Peyer's patch (tissue), 4 donors: ENCODE measurements around the gene NCF2. TPM values are rescaled to one million over a fixed set of nuclear protein-coding genes. Genes with fewer than 3 reads are reported as not detected.

Experiments used
- DNase-seq, 3 donors: peaks; one replicate each; pipeline ENCODE4 v3.0.0-alpha.2; 2017 to 2019
- H3K27ac ChIP-seq, 4 donors: fragments of 200-600 bp; sonication (generic); one replicate each; pipeline ENCODE4 v1.5.1; 2016 to 2019
- H3K27me3 ChIP-seq, 2 donors: fragments of 200-600 bp; sonication (generic); one replicate each; pipeline ENCODE4 v1.5.1; 2019
- H3K36me3 ChIP-seq, 3 donors: fragments of 200-600 bp; sonication (generic); one replicate each; pipeline ENCODE4 v1.5.1; 2016 to 2019
- H3K4me1 ChIP-seq, 4 donors: fragments of 200-600 bp; sonication (generic); one replicate each; pipeline ENCODE4 v1.5.1; 2016 to 2019
- H3K4me3 ChIP-seq, 4 donors: fragments of 200-600 bp; sonication (generic); 1 replicate in 3 of 4; 2 replicates in 1 of 4; pipeline ENCODE4 v1.5.1; 2016 to 2019; ENCODE audit warnings: mild to moderate bottlenecking in 1 of 4
- H3K9me3 ChIP-seq, 4 donors: fragments of 200-600 bp; sonication (generic); one replicate each; pipeline ENCODE4 v1.5.1; 2016 to 2019; ENCODE audit warnings: mild to moderate bottlenecking in 1 of 4
- POLR2A ChIP-seq, 2 donors: fragments of 450-650 bp; IDR thresholded peaks; one replicate each; pipeline ENCODE4 v1.5.1; 2017; ENCODE audit warnings: antibody characterized with exemption in 2 of 2, mild to moderate bottlenecking in 2 of 2, moderate library complexity in 2 of 2
- total RNA-seq, 4 donors: library from RNA; depleted of rRNA; stranded (reverse); fragments of >200 nt; gene quantifications; one replicate each; pipeline ENCODE4 v1.1.0, GENCODE V29; 2016
- TF ChIP-seq, protein P1 (sequence below), 6 experiments: fragments of 450-650 bp in 4 of 6; fragments of 200-600 bp in 2 of 6; sonication (generic) in 1 of 6; IDR thresholded peaks; one replicate each; pipeline ENCODE4 v1.5.1; 2017 to 2019; ENCODE audit warnings: antibody characterized with exemption in 6 of 6, mild to moderate bottlenecking in 3 of 6, moderate library complexity in 1 of 6

NCF2 gene
- total RNA-seq, 4 donors from 2014 or later, result 1.6 to 13.2 (median 5.6) TPM

DNA sequence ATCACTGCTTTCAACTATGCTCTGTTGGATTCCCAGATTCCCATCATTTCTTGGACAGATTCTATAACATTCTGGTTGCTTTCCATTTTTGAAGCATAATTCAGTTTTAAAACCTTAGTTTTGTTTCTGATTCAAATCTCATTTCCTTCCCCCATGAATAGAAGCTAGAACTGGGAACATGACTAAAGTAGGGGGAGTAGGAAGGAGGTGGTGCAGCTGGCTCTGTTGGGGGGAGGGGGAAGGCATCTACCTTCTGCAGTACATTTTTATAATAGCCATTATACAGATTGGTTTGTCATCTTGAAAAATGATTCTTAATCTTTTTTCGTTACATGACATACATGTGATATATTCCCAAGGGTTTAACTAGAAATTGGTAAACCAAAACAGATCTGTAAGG lies 69.9 kb downstream of the NCF2 start:
- H3K4me1 ChIP-seq, result no peaks in the 10 kb centered on the region
- no peak overlapping the region for H3K27ac ChIP-seq
- DNase-seq, result no peak
- no peaks in the 10 kb centered on the region for H3K9me3 ChIP-seq
- no peaks in the 10 kb centered on the region for H3K27me3 ChIP-seq
- TF ChIP-seq POLR2A (IDR thresholded peaks at IDR 0.05), result no peak
- TF ChIP-seq, protein P1, sequence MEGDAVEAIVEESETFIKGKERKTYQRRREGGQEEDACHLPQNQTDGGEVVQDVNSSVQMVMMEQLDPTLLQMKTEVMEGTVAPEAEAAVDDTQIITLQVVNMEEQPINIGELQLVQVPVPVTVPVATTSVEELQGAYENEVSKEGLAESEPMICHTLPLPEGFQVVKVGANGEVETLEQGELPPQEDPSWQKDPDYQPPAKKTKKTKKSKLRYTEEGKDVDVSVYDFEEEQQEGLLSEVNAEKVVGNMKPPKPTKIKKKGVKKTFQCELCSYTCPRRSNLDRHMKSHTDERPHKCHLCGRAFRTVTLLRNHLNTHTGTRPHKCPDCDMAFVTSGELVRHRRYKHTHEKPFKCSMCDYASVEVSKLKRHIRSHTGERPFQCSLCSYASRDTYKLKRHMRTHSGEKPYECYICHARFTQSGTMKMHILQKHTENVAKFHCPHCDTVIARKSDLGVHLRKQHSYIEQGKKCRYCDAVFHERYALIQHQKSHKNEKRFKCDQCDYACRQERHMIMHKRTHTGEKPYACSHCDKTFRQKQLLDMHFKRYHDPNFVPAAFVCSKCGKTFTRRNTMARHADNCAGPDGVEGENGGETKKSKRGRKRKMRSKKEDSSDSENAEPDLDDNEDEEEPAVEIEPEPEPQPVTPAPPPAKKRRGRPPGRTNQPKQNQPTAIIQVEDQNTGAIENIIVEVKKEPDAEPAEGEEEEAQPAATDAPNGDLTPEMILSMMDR (IDR thresholded peaks at IDR 0.05), result no peak
- H3K36me3 ChIP-seq, result peaks cover 0 to 31% (median 0%) of the 10 kb centered on the region in 3 donors
- H3K4me3 ChIP-seq, result no peak overlapping the region

- Histone ChIP-seq H3K9me3 (no peaks in the 10 kb centered on the region), H3K27ac (no peak overlapping the region), H3K27me3 (no peaks in the 10 kb centered on the region), H3K4me3 (no peak overlapping the region), H3K4me1 (peaks cover 0 to 4% (median 0%) of the 10 kb centered on the region in 4 donors), H3K36me3 (peaks cover 0 to 26% (median 0%) of the 10 kb centered on the region in 3 donors)
- DNase-seq, result no peak
- TF ChIP-seq POLR2A (IDR thresholded peaks at IDR 0.05), result no peak
- TF ChIP-seq, protein P1 (IDR thresholded peaks at IDR 0.05), result no peak
These were observed 72.9 kb downstream of the NCF2 start for GRCh38 chr1:183517401-183517800.

GRCh38 chr1:183516725-183517124 lies 73.5 kb downstream of the NCF2 start:
- DNase-seq, result no peak
- Histone ChIP-seq H3K4me1 (peaks cover 0 to 4% (median 0%) of the 10 kb centered on the region in 4 donors), H3K4me3 (no peak overlapping the region), H3K27me3 (no peaks in the 10 kb centered on the region), H3K27ac (no peak overlapping the region), H3K36me3 (peaks cover 0 to 26% (median 0%) of the 10 kb centered on the region in 3 donors), H3K9me3 (no peaks in the 10 kb centered on the region)
- TF ChIP-seq, protein P1 (IDR thresholded peaks at IDR 0.05), result no peak

GRCh38 chr1:183515002-183515689 lies 75.1 kb downstream of the NCF2 start:
- Histone ChIP-seq H3K4me1 (peaks cover 0 to 4% (median 0%) of the 10 kb centered on the region in 4 donors), H3K27me3 (no peaks in the 10 kb centered on the region), H3K36me3 (peaks cover 0 to 19% (median 0%) of the 10 kb centered on the region in 3 donors), H3K9me3 (no peaks in the 10 kb centered on the region), H3K27ac (peak overlapping the region in 1 of 4 donors; percentile 15), H3K4me3 (no peak overlapping the region)
- no peak for TF ChIP-seq POLR2A (IDR thresholded peaks at IDR 0.05)
- TF ChIP-seq, protein P1 (IDR thresholded peaks at IDR 0.05), result no peak
- DNase-seq, result no peak

DNA sequence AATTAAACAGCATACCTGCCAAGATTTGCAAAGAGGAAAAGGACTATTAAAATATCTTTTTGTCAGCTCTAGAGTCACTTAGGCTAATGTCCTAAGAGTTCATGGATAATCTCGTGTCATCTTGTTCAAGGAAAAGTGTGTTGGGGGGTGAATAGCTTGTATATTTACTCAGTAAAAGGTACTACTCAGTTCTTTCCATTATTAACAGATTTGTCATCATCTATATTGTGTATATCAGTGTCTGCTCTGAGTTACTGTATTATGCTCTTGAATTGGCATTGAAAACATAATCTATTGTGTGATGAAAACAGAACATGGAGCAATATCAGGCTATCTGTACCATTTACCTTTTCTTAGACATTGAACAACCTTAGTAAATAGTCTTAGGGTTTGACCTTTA lies 76.0 kb downstream of the NCF2 start:
- no peak for DNase-seq
- TF ChIP-seq, protein P1 (IDR thresholded peaks at IDR 0.05), result no peak
- TF ChIP-seq POLR2A (IDR thresholded peaks at IDR 0.05), result no peak
- peaks cover 0 to 16% (median 0%) of the 10 kb centered on the region in 3 donors for H3K36me3 ChIP-seq
- H3K9me3 ChIP-seq, result no peaks in the 10 kb centered on the region
- H3K4me1 ChIP-seq, result peaks cover 0 to 4% (median 0%) of the 10 kb centered on the region in 4 donors
- peak overlapping the region in 1 of 4 donors; percentile 15 for H3K27ac ChIP-seq
- H3K27me3 ChIP-seq, result no peaks in the 10 kb centered on the region
- H3K4me3 ChIP-seq, result no peak overlapping the region
